ENCODE measurements around the gene SPINDOC.
"Not testable (repeated sequence)": the region's sequence is repeated elsewhere in the genome, so short reads cannot be mapped to it uniquely, and the experiment has no call there.

SPINDOC gene

GRCh38 chr11:63791495-63792167 is 21.6 kb upstream of the SPINDOC start:
- no peak for DNase-seq

- no peak for DNase-seq
Observed at GRCh38 chr11:63793161-63793560, 20.1 kb upstream of the SPINDOC start.

- DNase-seq, result no peak
Observed at GRCh38 chr11:63795066-63795465, 18.2 kb upstream of the SPINDOC start.

GRCh38 chr11:63800921-63801320 is 12.3 kb upstream of the SPINDOC start:
- DNase-seq, result no peak

- no peak for DNase-seq
Observed at GRCh38 chr11:63802637-63803414, 10.4 kb upstream of the SPINDOC start.

- no peak for DNase-seq
Observed at GRCh38 chr11:63804259-63804658, 9.0 kb upstream of the SPINDOC start.

- DNase-seq, result no peak
Observed at GRCh38 chr11:63805844-63806415, 7.3 kb upstream of the SPINDOC start.

GRCh38 chr11:63810383-63810782 is 2.9 kb upstream of the SPINDOC start:
- not testable (repeated sequence) for DNase-seq

- DNase-seq, result no peak
Observed at GRCh38 chr11:63811522-63811921, 1.7 kb upstream of the SPINDOC start.

GRCh38 chr11:63813563-63814382 is 517 bp downstream of the SPINDOC start:
- DNase-seq, result peak; percentile 72

- DNase-seq, result no peak
Observed at GRCh38 chr11:63814383-63814736, 1.1 kb downstream of the SPINDOC start.

- no peak for DNase-seq
Observed at GRCh38 chr11:63816166-63816565, 2.9 kb downstream of the SPINDOC start.

- DNase-seq, result no peak
Observed at GRCh38 chr11:63816732-63817131, 3.5 kb downstream of the SPINDOC start.

GRCh38 chr11:63817758-63818498 is 4.7 kb downstream of the SPINDOC start:
- DNase-seq, result no peak

- DNase-seq, result no peak
Observed at GRCh38 chr11:63818609-63819008, 5.4 kb downstream of the SPINDOC start.

- no peak for DNase-seq
Observed at GRCh38 chr11:63821411-63821810, 8.2 kb downstream of the SPINDOC start.

GRCh38 chr11:63826471-63827190 is 13.4 kb downstream of the SPINDOC start:
- no peak for DNase-seq

- DNase-seq, result no peak
Observed at GRCh38 chr11:63829823-63830489, 16.7 kb downstream of the SPINDOC start.

GRCh38 chr11:63831326-63831725 is 18.1 kb downstream of the SPINDOC start:
- DNase-seq, result no peak

- DNase-seq, result no peak
Observed at GRCh38 chr11:63832336-63832735, 19.1 kb downstream of the SPINDOC start.

- no peak for DNase-seq
Observed at GRCh38 chr11:63833048-63833447, 19.8 kb downstream of the SPINDOC start.

Data from activated CD8-positive, alpha-beta memory T cell treated with anti-CD3 and anti-CD28 coated beads, Interleukin-2, amount 50 U/mL, for 48 hours (primary cell).